UCSD-AML1 (cell line): ENCODE measurements around the gene MT1G.
"Not testable (repeated sequence)": the region's sequence is repeated elsewhere in the genome, so short reads cannot be mapped to it uniquely, and the experiment has no call there.

Experiments
- DNase-seq: peaks from one replicate; lab custom pipeline; 2025; ENCODE audit not compliant: unreplicated experiment; lab: John Stamatoyannopoulos, UW

The MT1G gene

DNA sequence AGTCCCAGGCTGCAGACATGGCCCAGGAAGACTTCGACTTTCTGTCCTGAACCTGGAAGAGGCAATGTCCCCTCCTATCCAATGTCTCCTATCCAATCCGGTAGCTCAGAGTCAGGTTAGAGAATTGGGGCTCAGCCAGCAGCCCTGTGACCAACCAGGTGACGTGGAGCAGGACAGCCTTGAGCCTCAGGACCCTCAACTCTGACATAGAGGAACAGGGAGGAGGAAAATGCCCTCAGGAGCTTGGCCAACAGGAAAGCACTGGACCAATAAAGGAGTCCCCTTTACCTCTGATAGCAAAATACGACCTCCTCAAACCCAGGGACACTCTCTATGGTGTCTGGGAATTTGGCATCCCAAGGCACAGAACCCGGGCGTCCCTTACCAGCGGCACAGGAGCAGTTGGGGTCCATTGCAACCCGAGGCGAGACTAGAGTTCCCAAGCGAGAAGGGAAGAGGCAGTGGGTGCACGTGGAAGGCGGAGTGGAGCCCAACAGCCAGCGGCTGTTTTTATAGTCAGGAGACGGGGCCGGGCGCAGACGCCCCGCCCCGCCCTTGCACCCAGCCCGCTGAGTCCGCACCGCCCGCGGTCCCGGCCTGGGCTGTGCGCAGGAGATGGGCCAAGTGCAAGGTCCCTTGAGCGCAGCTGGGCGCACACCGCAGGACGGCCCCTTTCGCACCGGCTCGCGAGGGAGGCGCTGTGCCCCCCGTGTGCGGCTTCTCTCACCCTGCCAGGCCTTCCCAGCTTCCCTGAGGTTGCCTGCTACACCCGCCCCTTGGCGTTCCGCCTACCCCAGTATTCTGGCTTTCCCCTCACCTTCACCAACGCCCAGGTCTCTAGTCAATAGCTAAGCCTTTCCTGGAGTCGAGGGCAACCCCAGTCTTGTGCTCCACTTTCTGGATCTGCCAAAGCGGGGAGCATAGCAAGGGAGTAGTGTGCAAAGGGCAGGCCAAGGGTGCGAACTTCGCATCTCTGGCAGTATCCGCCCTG lies at the start of gene MT1G:
Gene MT1G (minus strand): TSS at position 485 of the 991 bp plus-strand sequence. CDS start 72 bp downstream, at position 413.
- no peak for DNase-seq

DNA sequence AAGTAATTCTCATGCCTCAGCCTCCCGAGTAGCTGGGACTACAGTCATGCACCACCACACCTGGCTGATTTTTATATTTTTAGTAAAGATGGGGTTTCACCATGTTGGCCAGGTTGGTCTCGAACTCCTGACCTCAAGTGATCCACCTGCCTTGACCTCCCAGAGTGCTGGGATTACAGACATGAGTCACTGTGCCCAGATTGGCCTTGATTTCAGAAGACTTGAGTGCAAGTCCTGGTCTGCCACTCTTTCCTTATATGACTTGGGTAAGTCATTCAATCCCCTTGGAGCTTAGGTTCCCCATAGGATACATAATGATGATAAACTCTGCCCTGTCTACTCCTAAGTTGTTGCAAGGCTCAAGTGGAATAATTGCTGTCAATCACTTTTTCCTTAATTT lies 49.7 kb upstream of the MT1G start:
- not testable (repeated sequence) for DNase-seq

DNA sequence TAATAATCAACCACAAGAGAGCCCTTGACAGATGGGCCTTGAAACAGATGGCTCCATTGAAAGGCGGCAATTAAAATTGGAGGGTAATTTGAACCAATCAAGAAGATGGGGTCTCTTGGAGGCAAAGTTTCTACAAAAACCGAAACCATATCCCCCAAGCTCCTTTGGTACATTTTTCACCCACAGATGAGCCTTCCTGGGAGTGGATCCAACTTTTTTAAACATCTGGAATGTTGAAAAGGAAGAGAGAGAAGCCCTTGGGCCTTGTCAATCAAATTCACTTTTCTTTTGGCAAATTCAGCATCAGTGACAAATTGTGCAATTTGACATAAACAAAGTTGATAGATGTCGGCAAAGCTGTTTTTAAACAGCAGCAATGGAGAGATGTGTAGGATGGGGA lies 48.9 kb upstream of the MT1G start:
- no peak for DNase-seq

DNA sequence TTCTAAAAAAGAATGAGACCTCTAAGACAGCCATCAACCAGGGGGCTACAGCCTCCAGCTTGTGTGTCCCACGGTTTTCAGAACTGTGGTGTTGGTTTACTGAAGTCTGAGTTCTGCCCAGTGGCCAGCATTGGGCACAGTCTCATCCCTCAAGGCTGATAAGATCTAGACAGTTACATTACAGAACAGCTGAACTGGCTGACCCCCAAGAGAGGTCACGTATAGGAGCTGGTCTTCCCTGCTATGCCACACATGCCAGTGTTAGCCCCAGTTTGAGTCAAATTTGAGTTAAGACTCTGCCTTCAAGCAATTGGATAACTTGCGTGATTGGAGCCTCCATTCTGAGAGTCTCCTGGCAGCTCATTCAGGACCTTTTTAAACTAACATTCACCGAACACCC lies 47.3 kb upstream of the MT1G start:
- DNase-seq, result no peak

DNA sequence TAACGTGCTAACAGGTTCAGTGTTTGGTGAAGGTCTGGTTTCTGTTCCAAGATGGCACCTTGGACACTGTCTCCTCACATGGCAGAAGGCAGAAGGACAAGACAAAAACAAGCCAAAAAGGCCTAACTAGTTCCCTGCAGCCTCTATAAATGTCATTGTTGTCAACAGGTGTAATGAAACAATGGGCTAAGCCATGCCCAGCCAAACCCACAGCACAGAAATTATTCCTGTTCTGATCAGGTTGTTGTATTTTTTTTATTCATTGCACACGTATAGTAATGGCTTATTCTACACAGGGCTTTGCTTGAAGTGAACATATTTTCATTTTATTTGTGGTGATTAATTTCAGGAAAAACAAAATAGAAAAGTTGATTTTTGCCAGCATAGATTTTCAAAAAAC lies 45.9 kb upstream of the MT1G start:
- no peak for DNase-seq

DNA sequence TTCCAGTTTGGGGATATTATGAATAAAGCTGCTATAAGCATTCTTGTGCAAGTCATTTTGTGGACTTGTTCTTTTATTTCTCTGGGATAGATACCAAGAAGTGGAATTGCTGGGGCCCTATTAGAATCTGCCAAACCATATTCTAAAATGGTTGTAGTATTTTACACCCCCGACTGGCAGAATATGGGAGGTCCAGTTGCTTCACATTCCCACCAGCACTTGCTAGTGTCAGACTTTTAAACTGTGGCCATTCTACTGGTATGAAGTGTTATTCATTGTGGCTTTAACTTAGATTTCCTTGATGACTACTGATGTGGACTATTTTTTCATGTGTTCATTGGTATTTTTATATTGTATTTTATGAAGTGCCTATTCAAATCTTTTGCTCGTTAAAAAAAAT lies 44.0 kb upstream of the MT1G start:
- DNase-seq, result no peak

DNA sequence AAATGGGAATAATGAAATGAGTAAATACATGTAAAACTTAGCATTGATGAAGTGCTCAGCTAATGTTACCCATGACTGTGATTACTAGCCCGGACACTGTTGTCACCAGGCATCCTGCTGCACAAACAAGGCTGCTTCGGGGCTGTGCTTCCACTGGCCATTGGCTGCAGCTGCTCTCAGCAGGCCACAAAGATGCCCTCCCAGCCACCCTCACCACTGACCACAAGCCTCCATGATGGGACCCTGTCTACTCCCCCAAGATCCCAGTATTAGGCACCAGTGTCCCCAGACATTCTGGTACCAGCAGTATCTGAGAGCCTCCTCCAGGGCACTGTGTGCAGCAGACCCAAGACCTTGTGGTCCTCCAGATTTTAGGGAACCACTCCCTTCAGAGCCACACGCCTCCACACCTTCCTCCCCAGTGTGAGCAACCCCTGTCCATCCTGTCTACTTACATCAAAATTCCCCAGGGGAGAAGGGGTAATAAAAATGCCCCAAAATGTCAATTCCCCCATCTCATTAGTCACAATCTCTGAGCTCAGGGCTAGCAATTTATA lies 42.4 kb upstream of the MT1G start:
- DNase-seq, result no peak

DNA sequence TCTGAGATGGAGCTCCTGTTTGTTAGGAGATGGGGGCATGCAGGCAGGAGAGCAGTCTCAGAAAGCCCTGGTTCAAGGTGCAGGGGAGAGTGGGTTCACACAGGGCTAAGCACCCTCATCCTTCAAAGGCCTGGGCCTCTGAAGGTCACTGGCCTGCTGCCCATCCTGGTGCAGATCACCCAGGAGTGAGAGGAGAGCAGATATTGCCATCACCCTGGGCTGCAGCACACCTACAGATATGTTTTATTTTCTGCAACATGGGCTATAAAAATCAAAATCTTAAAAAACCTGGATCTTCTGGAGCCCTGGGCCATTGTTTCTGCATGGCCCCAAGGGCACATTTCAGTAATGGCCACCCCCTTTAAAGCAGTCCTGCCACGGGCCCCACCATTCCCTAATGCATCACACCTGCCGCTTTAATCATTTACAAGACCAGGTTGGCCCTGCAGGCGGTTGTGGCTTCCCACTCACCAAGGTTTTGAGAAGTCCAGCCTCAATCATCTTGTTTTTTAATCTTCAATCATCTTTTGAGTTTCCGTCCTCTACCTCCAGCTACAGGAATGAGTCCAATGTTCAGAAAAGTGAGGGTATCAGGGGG lies 41.7 kb upstream of the MT1G start:
- DNase-seq, result no peak

DNA sequence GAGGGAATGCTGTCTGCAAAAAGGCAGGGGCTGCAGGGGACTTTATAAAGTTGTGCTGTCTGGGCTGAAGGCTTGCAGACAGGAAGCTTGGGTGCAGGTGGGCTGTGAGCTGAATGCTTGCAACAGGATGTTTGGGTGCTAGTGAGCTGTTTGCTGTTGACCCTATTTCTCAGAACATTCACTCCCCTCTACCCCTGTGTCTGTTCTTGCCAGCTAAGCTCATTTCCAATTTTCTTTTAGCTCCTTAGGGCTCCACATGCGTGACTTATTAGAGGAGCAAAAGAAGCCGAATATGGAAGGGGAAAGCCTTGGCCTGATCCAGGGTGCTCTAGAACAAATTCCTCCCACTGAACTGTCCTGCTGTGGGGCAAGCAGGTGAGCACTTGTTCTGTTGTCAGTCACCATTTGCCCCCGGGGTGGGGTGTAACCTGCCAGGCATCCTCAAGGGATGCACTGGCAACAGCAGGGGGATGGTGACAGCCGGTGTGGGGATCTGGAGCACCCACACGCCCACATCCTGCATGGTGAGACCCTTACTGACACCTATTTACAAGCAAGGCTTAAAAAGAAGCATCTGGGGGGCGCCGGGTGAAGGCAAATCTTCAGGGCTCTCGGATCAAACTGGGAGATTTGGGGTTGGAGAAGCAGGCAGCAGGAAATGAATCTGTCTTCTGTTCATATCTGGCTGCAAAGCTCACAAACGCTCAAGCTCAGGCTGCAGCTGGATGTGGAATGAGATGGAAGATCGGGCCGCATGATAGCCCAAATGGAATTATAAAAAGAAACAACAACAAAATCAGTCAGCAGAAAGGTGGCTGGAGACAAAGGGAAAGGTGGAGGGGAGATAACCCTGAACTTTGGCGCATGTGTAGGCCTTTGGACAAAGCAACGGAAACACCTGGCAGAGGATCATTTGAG lies 40.9 kb upstream of the MT1G start:
- DNase-seq, result no peak

DNA sequence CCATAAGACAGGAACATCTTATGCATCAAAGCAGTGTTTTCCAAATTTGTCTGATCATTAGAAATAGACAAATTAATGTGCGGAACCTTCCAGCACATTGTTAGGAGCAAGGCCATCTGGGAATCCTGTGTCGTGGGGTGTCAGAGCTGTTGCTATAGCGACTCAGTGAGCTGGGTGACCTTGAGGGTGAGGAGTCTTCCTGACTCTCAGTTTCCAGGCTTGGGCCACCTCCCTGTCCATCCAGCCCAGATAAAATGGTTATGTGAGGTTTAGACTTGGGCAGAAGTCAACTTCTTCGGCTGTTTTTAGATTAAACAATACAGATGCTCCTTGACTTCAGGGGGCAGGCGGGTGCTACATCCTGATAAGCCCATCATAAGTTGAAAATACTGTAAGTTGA lies 35.0 kb upstream of the MT1G start:
- no peak for DNase-seq

DNA sequence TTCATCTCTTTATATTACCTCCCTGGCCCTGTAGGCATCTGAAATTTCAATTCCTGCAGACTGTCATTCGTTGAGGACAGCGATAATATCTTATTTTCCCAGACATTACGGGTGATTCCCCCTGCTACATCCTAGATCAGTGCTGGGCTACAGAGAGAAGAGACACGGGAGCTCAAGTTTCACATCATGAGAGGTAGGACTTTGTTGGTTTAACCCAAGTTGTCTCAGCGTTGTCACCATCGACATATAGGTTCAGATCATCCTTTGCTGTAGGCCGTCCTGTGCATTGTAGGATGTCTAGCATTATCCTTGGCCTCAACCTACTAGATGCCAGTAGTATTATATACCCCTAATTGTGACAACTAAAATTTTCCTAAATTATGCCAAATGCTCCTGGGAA lies 33.7 kb upstream of the MT1G start:
- no peak for DNase-seq

DNA sequence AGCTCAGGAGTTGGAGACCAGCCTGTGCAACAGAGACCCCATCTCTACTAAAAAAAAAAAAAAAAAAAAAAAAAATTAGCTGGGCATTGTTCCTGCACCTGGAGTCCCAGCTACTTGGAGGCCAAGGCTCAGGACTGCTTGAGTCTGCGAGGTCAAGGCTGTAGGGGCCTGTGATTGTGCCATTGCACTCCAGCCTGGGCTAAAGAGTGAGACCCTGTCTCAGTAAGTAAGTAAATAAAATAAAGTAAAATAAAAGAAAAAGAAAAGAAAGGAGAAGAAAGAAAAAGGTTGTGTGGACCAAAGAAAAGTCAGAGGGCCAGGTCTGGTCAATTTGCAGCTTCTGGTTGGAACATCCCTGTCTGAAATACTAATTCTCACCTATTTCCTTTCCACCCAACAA lies 32.8 kb upstream of the MT1G start:
- DNase-seq, result no peak

DNA sequence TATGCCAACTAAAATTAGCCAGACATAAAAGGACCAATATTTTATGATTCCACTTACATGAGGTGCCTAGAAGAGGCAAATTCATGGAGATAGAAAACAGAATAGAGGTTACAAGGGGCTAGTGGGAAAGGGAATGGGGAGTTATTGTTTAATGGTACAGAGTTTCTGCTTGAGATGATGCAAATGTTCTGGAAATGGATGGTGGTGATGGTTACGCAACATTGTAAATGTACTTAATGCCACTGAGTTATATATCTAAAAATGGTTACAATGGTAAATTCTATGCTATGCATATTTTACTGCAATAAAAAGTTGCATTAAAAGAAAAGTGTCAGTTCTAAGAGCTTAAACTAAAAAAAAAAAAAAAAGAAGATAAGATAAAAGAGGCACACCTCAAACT lies 32.3 kb upstream of the MT1G start:
- no peak for DNase-seq

DNA sequence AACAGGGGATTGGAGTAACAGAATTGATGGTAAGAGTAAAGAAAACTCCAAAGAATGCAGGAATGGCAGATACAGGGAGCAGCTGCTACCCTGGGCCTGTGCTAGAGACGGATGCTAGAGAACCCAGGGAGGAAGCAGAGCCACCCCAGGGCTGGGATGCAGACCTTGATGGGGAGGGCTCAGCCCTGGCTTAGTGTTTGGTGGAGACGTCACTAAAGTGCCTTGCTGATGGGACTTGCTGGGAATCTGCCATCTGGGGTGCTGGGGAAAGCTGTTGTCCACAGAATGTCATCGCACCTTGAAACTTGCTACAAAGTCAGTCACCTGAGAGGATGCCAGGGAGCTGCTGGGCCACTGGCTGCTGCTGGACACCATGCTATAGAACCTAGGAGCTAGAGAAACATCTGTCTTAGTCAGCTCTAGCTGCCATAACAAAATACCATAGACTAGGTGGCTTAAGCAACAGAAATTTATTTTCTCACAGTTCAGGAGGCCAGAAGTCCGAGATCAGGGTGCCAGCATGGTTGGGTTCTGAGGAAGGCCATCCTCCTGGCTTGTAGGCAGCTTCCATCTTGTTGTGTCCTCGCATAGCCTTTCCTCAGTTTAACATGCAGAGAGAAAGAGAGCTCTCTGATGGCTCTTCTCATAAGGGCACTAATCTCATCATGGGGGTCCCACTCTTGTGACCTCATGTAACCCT lies 29.7 kb upstream of the MT1G start:
- no peak for DNase-seq

DNA sequence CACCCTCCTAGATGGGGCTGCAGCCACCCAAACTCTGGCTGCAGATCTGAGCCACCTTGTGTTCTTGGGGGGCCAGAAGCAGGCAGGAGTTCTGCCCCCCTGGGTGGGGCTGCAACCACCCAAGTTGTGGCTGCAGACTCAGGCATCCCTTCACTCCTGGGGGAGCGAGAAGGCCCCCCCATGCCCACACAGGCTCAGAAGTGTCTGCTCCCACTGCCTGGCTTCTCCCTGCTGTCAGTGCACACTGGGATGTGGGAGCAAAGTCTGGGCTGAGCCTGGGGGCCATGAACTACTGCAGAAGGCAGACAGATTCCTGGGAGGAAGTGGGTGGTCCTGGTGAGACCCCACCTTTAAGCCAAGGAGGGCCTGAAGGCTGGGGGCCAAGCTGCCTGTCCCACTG lies 27.4 kb upstream of the MT1G start:
- no peak for DNase-seq

DNA sequence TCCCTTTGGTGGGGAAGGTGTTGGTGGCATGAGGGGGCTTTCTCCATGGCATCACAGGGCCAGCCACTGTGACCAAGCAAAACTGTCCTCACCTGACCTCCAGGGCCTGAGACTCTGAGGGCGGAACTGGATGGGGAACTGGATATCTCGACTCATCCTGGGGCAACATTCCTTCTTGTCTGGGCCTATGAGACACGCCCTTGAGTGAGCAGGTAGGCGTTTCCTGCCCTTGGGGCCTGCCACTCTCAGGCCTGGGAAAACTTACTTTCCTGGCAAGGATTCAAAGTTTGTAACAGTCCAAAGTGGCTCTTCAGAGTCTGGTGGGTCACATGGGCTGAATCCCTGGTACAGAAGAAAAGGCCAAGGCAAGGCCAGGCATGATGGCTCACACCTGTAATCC lies 24.0 kb upstream of the MT1G start:
- no peak for DNase-seq

DNA sequence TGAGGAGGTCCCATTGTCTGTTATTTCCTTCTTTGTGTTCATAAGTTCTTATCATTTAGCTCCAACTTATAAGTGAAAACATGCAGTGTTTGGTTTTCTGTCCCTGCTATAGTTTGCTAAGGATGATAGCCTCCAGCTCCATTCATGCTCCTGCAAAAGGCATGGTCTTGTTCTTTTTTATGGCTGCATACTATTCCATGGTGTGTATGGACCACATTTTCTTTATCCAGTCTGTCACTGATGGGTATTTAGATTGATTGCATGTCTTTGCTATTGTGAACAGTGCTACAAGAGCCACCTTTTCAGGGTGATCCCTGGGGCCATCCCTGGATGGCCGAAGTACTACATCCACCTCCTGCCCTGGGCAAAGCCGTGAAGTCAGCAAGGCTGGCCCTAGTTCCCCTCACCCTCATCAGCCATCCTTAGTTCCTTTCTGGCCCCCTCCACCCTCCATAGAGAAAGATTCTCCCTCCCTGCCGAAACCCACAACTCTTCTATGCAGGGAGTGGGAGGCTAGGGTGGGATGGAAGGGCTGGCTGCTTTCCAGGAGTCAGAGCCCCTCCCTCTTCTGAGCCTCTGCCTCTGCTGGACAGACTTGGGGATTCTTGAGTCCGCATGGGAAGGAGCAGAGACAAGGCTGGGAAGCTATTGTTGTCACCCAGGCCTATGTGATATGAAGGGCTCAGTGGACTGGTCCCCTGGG lies 22.7 kb upstream of the MT1G start:
- no peak for DNase-seq

DNA sequence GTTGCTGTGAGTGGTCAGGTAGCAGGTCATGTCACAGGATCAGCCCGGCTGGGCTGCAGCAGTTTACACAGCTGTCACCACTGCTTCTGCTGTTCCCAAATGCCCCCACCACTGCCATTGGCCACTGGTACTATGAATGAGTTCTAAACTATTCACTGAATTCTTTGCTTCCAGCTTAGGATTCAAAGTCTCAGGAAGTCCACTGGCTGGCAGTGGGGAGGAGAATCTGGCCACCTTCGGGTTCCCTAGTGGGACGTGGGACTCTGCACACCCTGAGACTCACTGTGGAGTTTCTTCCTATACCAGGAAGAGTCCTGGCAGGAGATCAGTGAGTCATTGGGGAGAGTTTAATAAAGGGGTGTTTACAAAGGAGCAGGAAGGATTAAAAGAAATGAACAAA lies 21.3 kb upstream of the MT1G start:
- DNase-seq, result no peak

DNA sequence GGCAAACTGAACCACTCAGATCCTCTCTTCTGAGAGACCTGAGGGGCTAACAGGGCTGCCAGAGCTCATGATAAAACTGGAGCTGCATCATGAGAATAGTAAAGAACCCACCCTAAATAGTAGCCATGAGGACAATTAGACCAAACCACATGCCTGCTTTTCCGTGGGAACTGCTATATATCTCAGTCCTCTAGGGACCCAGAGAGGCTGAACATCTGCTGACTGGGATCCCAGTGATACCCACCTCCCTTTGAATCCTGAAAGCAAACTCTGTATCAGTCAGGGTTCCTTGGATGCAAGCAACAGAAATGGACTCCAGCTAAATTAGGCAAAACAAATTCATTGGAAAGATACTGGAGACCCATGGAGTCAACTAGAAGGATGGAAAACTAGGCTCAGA lies 20.9 kb upstream of the MT1G start:
- DNase-seq, result no peak

DNA sequence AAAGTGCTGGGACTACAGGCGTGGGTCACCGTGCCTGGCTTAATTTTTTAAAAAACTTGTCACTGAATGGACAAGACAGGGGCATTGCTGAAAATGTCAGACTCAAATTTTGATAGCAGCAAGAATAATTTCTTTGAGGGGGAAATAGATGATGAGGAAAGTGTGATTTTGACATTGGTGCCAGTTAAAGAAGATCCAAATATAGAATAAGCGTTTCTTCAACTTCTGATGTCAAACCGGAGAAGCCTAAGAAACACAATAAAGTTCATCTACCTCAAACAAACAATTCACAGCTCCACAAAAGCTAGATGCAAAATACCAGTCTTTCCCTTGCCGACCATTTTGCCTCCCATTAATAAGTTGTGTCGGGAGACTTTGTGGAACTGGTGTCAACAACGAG lies 18.9 kb upstream of the MT1G start:
- DNase-seq, result no peak
